H1 (cell line): Measurements from ENCODE around the gene CGAS. TPM values are rescaled to one million over a fixed set of nuclear protein-coding genes. Genes with fewer than 3 reads are reported as not detected.
A peak's percentile ranks its signal among the peaks of the same experiment; 100 is the strongest.

Experiments used
- ASH2L ChIP-seq: fragments of 200-600, 300-600 bp; sonication (generic); IDR thresholded peaks from one replicate; pipeline ENCODE4 v1.7.1; 2017; ENCODE audit warnings: low read length
- BCL11A ChIP-seq, 2 experiments: IDR thresholded peaks; one replicate each; pipeline ENCODE4 v1.6.1; 2011; ENCODE audit warnings: low read depth in 2 of 2, low read length in 2 of 2, mild to moderate bottlenecking in 2 of 2
- CHD2 ChIP-seq: IDR thresholded peaks from 2 replicates; pipeline ENCODE4 v1.6.1; 2012; ENCODE audit warnings: low read length, improper control_type of control experiment
- CTBP2 ChIP-seq: IDR thresholded peaks from 2 replicates; pipeline ENCODE4 v1.7.0; 2011; ENCODE audit warnings: borderline replicate concordance, mild to moderate bottlenecking, moderate library complexity, mixed read lengths, low read length; ENCODE audit not compliant: insufficient read depth, insufficient read length
- E2F6 ChIP-seq: IDR thresholded peaks from 2 replicates; pipeline ENCODE4 v1.6.1; 2012; ENCODE audit warnings: inconsistent platforms
- FOSL1 ChIP-seq: IDR thresholded peaks from 2 replicates; pipeline ENCODE4 v1.6.1; 2011; ENCODE audit warnings: mild to moderate bottlenecking, low read depth, low read length, moderate library complexity; ENCODE audit not compliant: insufficient read depth
- HDAC2 ChIP-seq, 2 experiments: fragments of 300-600 bp in 1 of 2; sonication (generic) in 1 of 2; IDR thresholded peaks; 2 replicates each; pipeline ENCODE4 v1.6.1; 2011 to 2012; ENCODE audit warnings: low read depth in 2 of 2, low read length in 2 of 2, mild to moderate bottlenecking in 2 of 2, moderate library complexity in 2 of 2, borderline replicate concordance in 1 of 2, inconsistent platforms in 1 of 2
- KDM1A ChIP-seq: fragments of 200-600, 300-600 bp; sonication (generic); IDR thresholded peaks from 2 replicates; pipeline ENCODE4 v1.7.1; 2016; ENCODE audit warnings: mild to moderate bottlenecking, low read length, borderline replicate concordance
- KDM5A ChIP-seq: fragments of 200-600 bp; IDR thresholded peaks from 2 replicates; pipeline ENCODE4 v1.7.1; 2012; ENCODE audit warnings: mild to moderate bottlenecking, low read length, inconsistent platforms, mixed read lengths
- NANOG ChIP-seq: IDR thresholded peaks from 2 replicates; pipeline ENCODE4 v1.6.1; 2011; ENCODE audit warnings: low read length, low read depth, mild to moderate bottlenecking, inconsistent platforms; ENCODE audit not compliant: insufficient read depth, poor library complexity, severe bottlenecking
- PHF8 ChIP-seq: fragments of 200-600 bp; sonication (generic); conservative IDR thresholded peaks from 2 replicates; pipeline ENCODE4 v1.7.1; 2012; ENCODE audit warnings: low read depth, mild to moderate bottlenecking, inconsistent platforms, low read length, moderate library complexity
- POLR2A ChIP-seq, 2 experiments: IDR thresholded peaks; 1 replicate in 1 of 2; 2 replicates in 1 of 2; pipeline ENCODE4 v1.6.1; 2011; ENCODE audit warnings: low read depth in 2 of 2, low read length in 2 of 2, mild to moderate bottlenecking in 2 of 2; ENCODE audit errors: control extremely low read depth in 1 of 2
- POU5F1 ChIP-seq: IDR thresholded peaks from 2 replicates; pipeline ENCODE4 v1.6.1; 2011; ENCODE audit warnings: low read depth, mild to moderate bottlenecking, low read length, moderate library complexity
- RAD21 ChIP-seq, 2 experiments: IDR thresholded peaks in 1 of 2; conservative IDR thresholded peaks in 1 of 2; 2 replicates each; pipeline ENCODE4 v1.6.1; 2011; ENCODE audit warnings: low read depth in 2 of 2, low read length in 2 of 2, improper control_type of control experiment in 1 of 2, inconsistent platforms in 1 of 2, mild to moderate bottlenecking in 1 of 2, moderate library complexity in 1 of 2
- RBBP5 ChIP-seq: IDR thresholded peaks from 2 replicates; pipeline ENCODE4 v1.7.1; 2012; ENCODE audit warnings: low read depth, mild to moderate bottlenecking, inconsistent platforms, low read length, moderate library complexity, borderline replicate concordance
- RFX5 ChIP-seq: IDR thresholded peaks from 2 replicates; pipeline ENCODE4 v1.6.1; 2011; ENCODE audit warnings: low read depth, low read length, improper control_type of control experiment, borderline replicate concordance
- RXRA ChIP-seq: IDR thresholded peaks from 2 replicates; pipeline ENCODE4 v1.6.1; 2011; ENCODE audit warnings: low read depth, mild to moderate bottlenecking, low read length, moderate library complexity; ENCODE audit not compliant: insufficient read depth
- SP1 ChIP-seq: IDR thresholded peaks from 2 replicates; pipeline ENCODE4 v1.6.1; 2011; ENCODE audit warnings: low read depth, low read length
- SP2 ChIP-seq: IDR thresholded peaks from 2 replicates; pipeline ENCODE4 v1.6.1; 2012; ENCODE audit warnings: mild to moderate bottlenecking, low read length, inconsistent platforms
- SRF ChIP-seq: IDR thresholded peaks from 2 replicates; pipeline ENCODE4 v1.6.1; 2011; ENCODE audit warnings: mild to moderate bottlenecking, low read depth, low read length, moderate library complexity
- TAF1 ChIP-seq: IDR thresholded peaks from 2 replicates; pipeline ENCODE4 v1.6.1; 2011; ENCODE audit warnings: mild to moderate bottlenecking, low read depth, low read length
- TAF7 ChIP-seq: optimal IDR thresholded peaks from 2 replicates; pipeline ENCODE3; 2011; ENCODE audit warnings: low read depth, mild to moderate bottlenecking, inconsistent platforms, low read length, moderate library complexity, borderline replicate concordance
- TCF12 ChIP-seq: IDR thresholded peaks from 2 replicates; pipeline ENCODE4 v1.6.1; 2011; ENCODE audit warnings: low read depth, mild to moderate bottlenecking, low read length
- USF2 ChIP-seq: IDR thresholded peaks from 2 replicates; pipeline ENCODE4 v1.6.1; 2011; ENCODE audit warnings: low read length, improper control_type of control experiment
- ZNF274 ChIP-seq: IDR thresholded peaks from 2 replicates; pipeline ENCODE4 v1.7.0; 2012; ENCODE audit warnings: low read length, borderline replicate concordance; ENCODE audit errors: extremely low read depth
- polyA plus RNA-seq, 7 experiments: library from polyadenylated mRNA; depleted of rRNA in 3 of 7; stranded (reverse) in 5 of 7; unstranded in 2 of 7; fragments of >200 nt in 5 of 7; fragments of 200-250 nt in 2 of 7; gene quantifications; 1 replicate in 5 of 7; 2 replicates in 1 of 7; 4 replicates in 1 of 7; pipeline versions ENCODE4 v1.2.1 to v1.2.3, GENCODE V29; 2011 to 2013; ENCODE audit warnings: missing spikeins in 2 of 7, mixed read lengths in 2 of 7
- total RNA-seq: library from RNA; stranded (reverse); fragmentation: NEBNext Ultra II Directional; extraction: Animal tissue kit (Norgen Biotek cat#: 25700); gene quantifications from 2 replicates; pipeline ENCODE4 v1.2.1, GENCODE V29; 2021

CGAS gene
- total and polyA plus RNA-seq, 2 of the 8 experiments (the other 6 are each of a cell fraction or from before 2014, with no cell fraction given) = 2.1 to 6.3 TPM

DNA sequence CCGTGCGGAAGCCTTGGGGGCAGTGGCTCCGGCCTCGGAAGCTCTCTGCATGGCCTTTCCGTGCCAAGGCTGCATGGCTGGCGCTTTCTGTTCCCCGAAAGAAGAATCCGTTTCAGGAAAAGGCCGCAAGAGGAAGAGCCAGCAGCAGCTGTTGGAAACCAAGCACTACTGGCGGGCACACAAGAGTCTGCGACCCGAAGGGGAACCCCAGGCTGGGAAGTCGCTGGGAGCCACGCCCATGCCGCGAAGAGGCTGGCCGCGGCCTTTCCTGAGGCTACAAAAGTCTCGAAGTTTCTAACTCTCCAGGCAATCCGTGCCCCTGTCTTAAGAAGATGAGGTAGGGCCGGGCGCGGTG is at the start of gene CGAS (continued):
- TF ChIP-seq E2F6 (no peak), SRF (no peak), ASH2L (no peak), HDAC2 (IDR thresholded peaks at IDR 0.05; ENCODE audit: borderline replicate concordance in 1 of 2, low read depth in 2 of 2, low read length in 2 of 2) (no peak), RXRA (no peak), NANOG (no peak), POU5F1 (no peak), USF2 (no peak), RFX5 (no peak), CHD2 (no peak), TCF12 (no peak), BCL11A (IDR thresholded peaks at IDR 0.05; ENCODE audit: low read depth in 2 of 2, low read length in 2 of 2) (no peak), RBBP5 (no peak), PHF8 (no peak), RAD21 (IDR thresholded peaks at IDR 0.05 in 1 of 2, conservative IDR thresholded peaks at IDR 0.05 in 1 of 2; ENCODE audit: low read depth in 2 of 2, low read length in 2 of 2) (no peak), CTBP2 (no peak), SP2 (no peak), TAF1 (peak; percentile 81), SP1 (no peak), ZNF274 (no peak), TAF7 (peak; percentile 76), KDM5A (no peak), POLR2A (IDR thresholded peaks at IDR 0.05; ENCODE audit: control extremely low read depth in 1 of 2, low read depth in 2 of 2, low read length in 2 of 2) (peak; percentile 48 to 66; a peak in 2 of 3 replicates), KDM1A (no peak), FOSL1 (no peak)
